IMR-90 (cell line): ENCODE data around the gene ADD1. TPM values are rescaled to one million over a fixed set of nuclear protein-coding genes. Genes with fewer than 3 reads are reported as not detected.

Experiments
- ATAC-seq: fragments of 200-7000 bp; cut with Tn5 transposase; 2 replicates; pipeline ENCODE4 v1.9.1; 2020; ENCODE audit warnings: low read depth, mild to moderate bottlenecking, moderate library complexity
- BruUV-seq: library from RNA; stranded (reverse); fragments of 400-500 nt; replicated peaks from 2 replicates; lab custom pipeline; 2021; lab: Mats Ljungman, UMichigan
- CTCF ChIA-PET: fragments of 300-600 bp; formaldehyde crosslinking; extraction: SDS; loops from one replicate; lab custom pipeline; 2021; ENCODE audit warnings: antibody characterized with exemption; lab: Yijun Ruan, JAX
- POLR2A ChIA-PET: fragments of 300-600 bp; sonication (Branson Sonifier 250); formaldehyde crosslinking; loops from one replicate; lab custom pipeline; 2022; ENCODE audit warnings: antibody characterized with exemption; ENCODE audit not compliant: unreplicated experiment; lab: Charles Lee
- DNase-seq: peaks from one replicate; pipeline ENCODE4 v3.0.0; 2013
- H2AFZ ChIP-seq: replicated peaks from 2 replicates; pipeline ENCODE3; 2013; ENCODE audit warnings: low read length, mild to moderate bottlenecking; ENCODE audit not compliant: poor library complexity
- H2AK5ac ChIP-seq: 2 replicates; pipeline ENCODE4 v1.6.1; 2013; ENCODE audit warnings: low read depth, low read length, inconsistent platforms
- H2AK9ac ChIP-seq: replicated peaks from 2 replicates; pipeline ENCODE3; 2013; ENCODE audit warnings: mild to moderate bottlenecking, low read depth, low read length, moderate library complexity; ENCODE audit not compliant: poor library complexity
- H2BK120ac ChIP-seq: 2 replicates; pipeline ENCODE4 v1.6.1; 2013; ENCODE audit warnings: low read depth, low read length, inconsistent platforms
- H2BK15ac ChIP-seq: 3 replicates; pipeline ENCODE4 v1.6.1; 2013; ENCODE audit warnings: low read depth, low read length, inconsistent platforms
- H2BK20ac ChIP-seq: 2 replicates; pipeline ENCODE4 v1.6.1; 2013; ENCODE audit warnings: low read depth, mild to moderate bottlenecking, inconsistent platforms, low read length, moderate library complexity
- H2BK5ac ChIP-seq: 2 replicates; pipeline ENCODE4 v1.6.1; 2013; ENCODE audit warnings: mild to moderate bottlenecking, low read depth, low read length, inconsistent platforms; ENCODE audit not compliant: poor library complexity, severe bottlenecking
- H3K14ac ChIP-seq: replicated peaks from 2 replicates; pipeline ENCODE4 v1.6.1; 2013; ENCODE audit warnings: low read depth, low read length, inconsistent platforms
- H3K18ac ChIP-seq: 2 replicates; pipeline ENCODE4 v1.6.1; 2013; ENCODE audit warnings: low read depth, low read length, control low read depth
- H3K23ac ChIP-seq: 2 replicates; pipeline ENCODE4 v1.6.1; 2013; ENCODE audit warnings: low read depth, low read length, inconsistent platforms
- H3K27ac ChIP-seq: 2 replicates; pipeline ENCODE4 v1.5.1; 2013; ENCODE audit warnings: mild to moderate bottlenecking, control low read depth, low read length; ENCODE audit not compliant: insufficient read depth
- H3K27me3 ChIP-seq: 2 replicates; pipeline ENCODE4 v1.6.1; 2013; ENCODE audit warnings: low read length; ENCODE audit not compliant: control insufficient read depth, insufficient read depth
- H3K36me3 ChIP-seq: 2 replicates; pipeline ENCODE4 v1.6.1; 2013; ENCODE audit warnings: low read length, mixed read lengths; ENCODE audit not compliant: control insufficient read depth, insufficient read depth
- H3K4ac ChIP-seq: 2 replicates; pipeline ENCODE4 v1.6.1; 2013; ENCODE audit warnings: low read depth, low read length, inconsistent platforms
- H3K4me1 ChIP-seq: 2 replicates; pipeline ENCODE4 v1.6.1; 2013; ENCODE audit warnings: low read length, mixed read lengths; ENCODE audit not compliant: control insufficient read depth, insufficient read depth
- H3K4me2 ChIP-seq: 2 replicates; pipeline ENCODE4 v1.6.1; 2013; ENCODE audit warnings: low read depth, mild to moderate bottlenecking, control low read depth, low read length, moderate library complexity
- H3K4me3 ChIP-seq: 2 replicates; pipeline ENCODE4 v1.5.1; 2013; ENCODE audit warnings: low read depth, mild to moderate bottlenecking, control low read depth, low read length, moderate library complexity; ENCODE audit not compliant: insufficient read depth
- H3K56ac ChIP-seq: 2 replicates; pipeline ENCODE4 v1.6.1; 2013; ENCODE audit warnings: low read length, inconsistent platforms; ENCODE audit not compliant: insufficient read depth; ENCODE audit errors: extremely low read depth
- H3K79me1 ChIP-seq, 2 experiments: 2 replicates each; pipeline ENCODE4 v1.6.1; 2013; ENCODE audit warnings: low read length in 2 of 2, inconsistent platforms in 1 of 2, low read depth in 1 of 2
- H3K9ac ChIP-seq: 2 replicates; pipeline ENCODE4 v1.6.1; 2013; ENCODE audit warnings: low read depth, low read length, control low read depth
- H3K9me1 ChIP-seq: 2 replicates; pipeline ENCODE4 v1.6.1; 2013; ENCODE audit warnings: low read length, inconsistent platforms; ENCODE audit not compliant: insufficient read depth
- H3K9me3 ChIP-seq: 2 replicates; pipeline ENCODE4 v1.6.1; 2013; ENCODE audit warnings: low read length; ENCODE audit not compliant: control insufficient read depth, insufficient read depth
- H4K20me1 ChIP-seq: 2 replicates; pipeline ENCODE4 v1.6.1; 2013; ENCODE audit warnings: low read length, inconsistent platforms; ENCODE audit not compliant: insufficient read depth
- H4K5ac ChIP-seq: 2 replicates; pipeline ENCODE4 v1.6.1; 2013; ENCODE audit warnings: mild to moderate bottlenecking, low read depth, low read length, control low read depth
- H4K8ac ChIP-seq, 2 experiments: 2 replicates each; pipeline ENCODE4 v1.6.1; 2013; ENCODE audit warnings: low read depth in 2 of 2, low read length in 2 of 2, control low read depth in 1 of 2, inconsistent platforms in 1 of 2
- H4K91ac ChIP-seq: 2 replicates; pipeline ENCODE4 v1.6.1; 2013; ENCODE audit warnings: low read depth, low read length, inconsistent platforms; ENCODE audit not compliant: insufficient read depth
- BHLHE40 ChIP-seq: fragments of 150-350 bp; IDR thresholded peaks from 2 replicates; pipeline ENCODE4 v1.6.1; 2016; ENCODE audit warnings: mild to moderate bottlenecking, low read depth, low read length
- CTCF ChIP-seq: conservative IDR thresholded peaks from 2 replicates; pipeline ENCODE4 v1.5.1; 2012; ENCODE audit warnings: mild to moderate bottlenecking, low read depth, low read length, improper control_type of control experiment
- ELK1 ChIP-seq: fragments of 150-350 bp; IDR thresholded peaks from 2 replicates; pipeline ENCODE4 v1.6.1; 2016; ENCODE audit warnings: low read depth, mild to moderate bottlenecking, low read length, moderate library complexity, borderline replicate concordance
- MAFK ChIP-seq: IDR thresholded peaks from 2 replicates; pipeline ENCODE4 v1.6.1; 2012; ENCODE audit warnings: low read depth, low read length, improper control_type of control experiment
- MAZ ChIP-seq: IDR thresholded peaks from 2 replicates; pipeline ENCODE4 v1.6.1; 2012; ENCODE audit warnings: low read depth, mild to moderate bottlenecking, low read length, improper control_type of control experiment, moderate library complexity, borderline replicate concordance
- RFX5 ChIP-seq: IDR thresholded peaks from 2 replicates; pipeline ENCODE4 v1.8.0; 2012; ENCODE audit warnings: low read depth, mild to moderate bottlenecking, low read length, moderate library complexity
- WGBS, 2 experiments: methylation state at CpG; one replicate each; pipeline versions ENCODE4 v1.1.5 to v1.1.7; 2013; ENCODE audit warnings: missing lambda C conversion rate in 2 of 2; ENCODE audit not compliant: insufficient read length in 1 of 2; ENCODE audit errors: extremely low coverage in 2 of 2; 5-methylcytosine and 5-hydroxymethylcytosine counted together
- dilution Hi-C: fragments of 300-500 bp; cut with HindIII; formaldehyde crosslinking; loops from one replicate; pipeline ENCODE4 v1.14.3; 2018; ENCODE audit warnings: low sequenced_read_pairs; ENCODE audit not compliant: unreplicated experiment
- in situ Hi-C: fragments of 300-500 bp; cut with MboI; formaldehyde crosslinking; loops from 3 replicates; pipeline ENCODE4 v1.14.3; 2019; ENCODE audit warnings: low sequenced_read_pairs, inconsistent platforms, mixed read lengths
- intact Hi-C: fragments of 100-400 bp; cut with micrococcal nuclease; formaldehyde crosslinking; loops from 2 replicates; pipeline ENCODE4 v1.10.0; 2022
- polyA plus RNA-seq, 3 experiments: library from polyadenylated mRNA; depleted of rRNA; stranded (reverse); fragments of >200 nt; gene quantifications; 2 replicates each; pipeline ENCODE4 v1.2.3, GENCODE V29; 2012; ENCODE audit warnings: low replicate concordance in 1 of 3
- total RNA-seq: library from RNA; depleted of rRNA; stranded (reverse); fragments of >200 nt; gene quantifications from 2 replicates; pipeline ENCODE4 v1.2.3, GENCODE V29; 2012

The ADD1 gene
- total and polyA plus RNA-seq, 2 of the 4 experiments (the other 2 are of a cell fraction) = 122 to 215 TPM

- H2BK120ac ChIP-seq = no peak overlapping the region
- no peak overlapping the region for H2BK15ac ChIP-seq
- H3K9me1 ChIP-seq = peaks cover 6% of the 10 kb centered on the region; the same call in 1 of the 2 replicates
- no peak for TF ChIP-seq ELK1
- no peak for TF ChIP-seq CTCF
- TF ChIP-seq BHLHE40 = no peak
- no peak for TF ChIP-seq RFX5
- no peak for TF ChIP-seq MAZ
- TF ChIP-seq MAFK = no peak
- H3K36me3 ChIP-seq = peaks cover 83% of the 10 kb centered on the region
- no peak overlapping the region for H3K18ac ChIP-seq
- H3K27ac ChIP-seq = no peak overlapping the region
- 95% methylated on average over 8 of the region's 32 CpGs; no CpG with 5 or more reads in 1 of the 2 experiments for WGBS, 2 experiments
- no peak overlapping the region for H3K23ac ChIP-seq
- no peaks in the 10 kb centered on the region for H3K27me3 ChIP-seq
- dilution Hi-C loops (no loop called here), in situ Hi-C loops (no loop called here), intact Hi-C loops (no loop called here)
- CTCF ChIA-PET = no interaction called here
- no peak overlapping the region for H4K91ac ChIP-seq
- H2BK20ac ChIP-seq = no peak overlapping the region
- peaks cover 6% of the 10 kb centered on the region for H3K4me1 ChIP-seq
- no peak overlapping the region for H3K9ac ChIP-seq
- H3K79me1 ChIP-seq = peaks cover 13 to 59% of the 10 kb centered on the region in 2 experiments; a peak in 3 of 4 replicates
- no peak overlapping the region for H3K4me3 ChIP-seq
- BruUV-seq = no TSS peak
- no peak overlapping the region for H2AK9ac ChIP-seq
- no peak for ATAC-seq
- H3K9me3 ChIP-seq = no peaks in the 10 kb centered on the region
- no peak overlapping the region for H3K14ac ChIP-seq
- H3K56ac ChIP-seq = no peak overlapping the region
- no peak overlapping the region for H2AK5ac ChIP-seq
- no peak overlapping the region for H4K8ac ChIP-seq
- no peak overlapping the region for H4K5ac ChIP-seq
- H4K20me1 ChIP-seq = peaks cover 28% of the 10 kb centered on the region; the same call in 1 of the 2 replicates
- H2BK5ac ChIP-seq = no peak overlapping the region
- DNase-seq = no peak
- H3K4me2 ChIP-seq = no peak overlapping the region
- H3K4ac ChIP-seq = no peak overlapping the region
- no peak overlapping the region for H2AFZ ChIP-seq
- POLR2A ChIA-PET = no interaction called here
Observed at GRCh38 chr4:2928242-2929176, 84.9 kb downstream of the ADD1 start.
